HG03175 (cell line): Measurements from ENCODE around the gene RNF166.
A peak's percentile ranks its signal among the peaks of the same experiment; 100 is the strongest.

ENCODE experiments used
- ATAC-seq: cut with Tn5 transposase; IDR thresholded peaks from one replicate; pipeline ENCODE4 v1.9.1; 2021; ENCODE audit warnings: mild to moderate bottlenecking, moderate library complexity; ENCODE audit not compliant: unreplicated experiment

Gene RNF166

GRCh38 chr16:88712362-88712979, 6.3 kb upstream of the RNF166 start:
- no peak for ATAC-seq

GRCh38 chr16:88711750-88712340, 5.6 kb upstream of the RNF166 start:
- no peak for ATAC-seq

GRCh38 chr16:88710556-88710955, 4.3 kb upstream of the RNF166 start:
- ATAC-seq, result no peak

- no peak for ATAC-seq
These were observed 988 bp upstream of the RNF166 start for GRCh38 chr16:88706965-88707826.

- peak; percentile 17 for ATAC-seq
These were observed 393 bp downstream of the RNF166 start for GRCh38 chr16:88705801-88706228.

- ATAC-seq, result no peak
These were observed 1.0 kb downstream of the RNF166 start for GRCh38 chr16:88705076-88705684.

- no peak for ATAC-seq
These were observed 2.5 kb downstream of the RNF166 start for GRCh38 chr16:88703486-88704309.

GRCh38 chr16:88702371-88703210, 3.6 kb downstream of the RNF166 start:
- ATAC-seq, result no peak

GRCh38 chr16:88701581-88702370, 4.4 kb downstream of the RNF166 start:
- no peak for ATAC-seq

- peak; percentile 74 for ATAC-seq
These were observed 5.3 kb downstream of the RNF166 start for GRCh38 chr16:88700636-88701482.

- no peak for ATAC-seq
These were observed 5.9 kb downstream of the RNF166 start for GRCh38 chr16:88700322-88700635.

GRCh38 chr16:88699180-88699579, 7.0 kb downstream of the RNF166 start:
- ATAC-seq, result no peak

- ATAC-seq, result no peak
These were observed 7.6 kb downstream of the RNF166 start for GRCh38 chr16:88698646-88699045.

- ATAC-seq, result no peak
These were observed 8.2 kb downstream of the RNF166 start for GRCh38 chr16:88697831-88698615.

GRCh38 chr16:88697116-88697830, 8.9 kb downstream of the RNF166 start:
- no peak for ATAC-seq

- no peak for ATAC-seq
These were observed 9.8 kb downstream of the RNF166 start for GRCh38 chr16:88696441-88696840.

- ATAC-seq, result no peak
These were observed 10.5 kb downstream of the RNF166 start for GRCh38 chr16:88695753-88696152.
